HL-60 (cell line): ENCODE data around the gene PRPF6.
"Not testable (repeated sequence)": the region's sequence is repeated elsewhere in the genome, so short reads cannot be mapped to it uniquely, and the experiment has no call there.

Experiments
- DNase-seq, 2 experiments: peaks; one replicate each; pipeline ENCODE4 v3.0.0-alpha.2; 2010 to 2020; ENCODE audit warnings: low read depth in 1 of 2, low spot score in 1 of 2
- H3K27ac ChIP-seq: fragments of 250-450 bp; sonication (Bioruptor Pico); replicated peaks from 2 replicates; pipeline ENCODE4 v1.5.1; 2020; ENCODE audit warnings: mild to moderate bottlenecking, moderate library complexity
- H3K27me3 ChIP-seq: fragments of 250-450 bp; sonication (Bioruptor Pico); 2 replicates; pipeline ENCODE4 v1.5.1; 2021; ENCODE audit warnings: mild to moderate bottlenecking, moderate library complexity; ENCODE audit not compliant: insufficient read depth, poor library complexity, severe bottlenecking
- H3K4me3 ChIP-seq: replicated peaks from 2 replicates; pipeline ENCODE4 v1.5.1; 2011; ENCODE audit warnings: mild to moderate bottlenecking, control low read depth, low read length; ENCODE audit not compliant: insufficient read depth
- GABPA ChIP-seq: IDR thresholded peaks from 2 replicates; pipeline ENCODE4 v1.6.1; 2012; ENCODE audit warnings: low read depth
- POLR2AphosphoS5 ChIP-seq: IDR thresholded peaks from 2 replicates; pipeline ENCODE4 v1.6.1; 2012; ENCODE audit warnings: low read depth
- REST ChIP-seq: IDR thresholded peaks from 2 replicates; pipeline ENCODE4 v1.6.1; 2012; ENCODE audit warnings: low read depth; ENCODE audit not compliant: insufficient replicate concordance
- SPI1 ChIP-seq: IDR thresholded peaks from 2 replicates; pipeline ENCODE4 v1.6.1; 2012; ENCODE audit warnings: low read depth, mild to moderate bottlenecking, borderline replicate concordance
- TF ChIP-seq, protein P1 (sequence below): IDR thresholded peaks from one replicate; pipeline ENCODE4 v1.5.1; 2011; ENCODE audit warnings: low read length, control low read depth, inconsistent platforms; ENCODE audit not compliant: insufficient read depth

PRPF6 gene

DNA sequence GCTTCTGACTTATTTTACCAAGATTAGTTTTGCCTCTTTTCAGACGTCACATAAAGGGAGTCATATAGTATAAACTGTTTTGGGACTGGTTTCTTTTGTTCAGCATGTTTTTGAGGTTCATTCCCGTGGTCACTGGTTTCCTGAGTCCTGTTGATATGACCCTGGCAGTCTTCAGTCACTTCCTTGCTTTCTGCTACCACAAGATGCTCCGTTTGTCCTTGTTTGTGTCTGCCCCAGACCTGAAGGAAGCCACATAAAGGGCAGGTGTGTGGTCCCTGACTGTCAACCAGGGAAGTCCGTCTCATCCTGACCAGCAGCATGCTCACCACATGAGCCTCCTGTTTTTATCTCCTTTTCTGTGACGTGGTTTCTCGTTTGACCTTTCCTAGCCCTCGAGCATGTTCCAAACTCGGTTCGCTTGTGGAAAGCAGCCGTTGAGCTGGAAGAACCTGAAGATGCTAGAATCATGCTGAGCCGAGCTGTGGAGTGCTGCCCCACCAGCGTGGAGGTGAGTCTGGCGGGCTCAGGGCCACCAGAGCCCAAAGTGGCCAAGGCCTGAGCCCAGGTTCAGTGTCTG is 29.0 kb downstream of the PRPF6 start:
- no peak overlapping the region for H3K27ac ChIP-seq
- DNase-seq: no peak
- no peaks in the 10 kb centered on the region for H3K27me3 ChIP-seq
- TF ChIP-seq POLR2AphosphoS5 (no peak), REST (no peak), GABPA (no peak), SPI1 (no peak)
- TF ChIP-seq, protein P1, sequence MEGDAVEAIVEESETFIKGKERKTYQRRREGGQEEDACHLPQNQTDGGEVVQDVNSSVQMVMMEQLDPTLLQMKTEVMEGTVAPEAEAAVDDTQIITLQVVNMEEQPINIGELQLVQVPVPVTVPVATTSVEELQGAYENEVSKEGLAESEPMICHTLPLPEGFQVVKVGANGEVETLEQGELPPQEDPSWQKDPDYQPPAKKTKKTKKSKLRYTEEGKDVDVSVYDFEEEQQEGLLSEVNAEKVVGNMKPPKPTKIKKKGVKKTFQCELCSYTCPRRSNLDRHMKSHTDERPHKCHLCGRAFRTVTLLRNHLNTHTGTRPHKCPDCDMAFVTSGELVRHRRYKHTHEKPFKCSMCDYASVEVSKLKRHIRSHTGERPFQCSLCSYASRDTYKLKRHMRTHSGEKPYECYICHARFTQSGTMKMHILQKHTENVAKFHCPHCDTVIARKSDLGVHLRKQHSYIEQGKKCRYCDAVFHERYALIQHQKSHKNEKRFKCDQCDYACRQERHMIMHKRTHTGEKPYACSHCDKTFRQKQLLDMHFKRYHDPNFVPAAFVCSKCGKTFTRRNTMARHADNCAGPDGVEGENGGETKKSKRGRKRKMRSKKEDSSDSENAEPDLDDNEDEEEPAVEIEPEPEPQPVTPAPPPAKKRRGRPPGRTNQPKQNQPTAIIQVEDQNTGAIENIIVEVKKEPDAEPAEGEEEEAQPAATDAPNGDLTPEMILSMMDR: no peak
- no peak overlapping the region for H3K4me3 ChIP-seq

GRCh38 chr20:64010711-64011237 is 29.8 kb downstream of the PRPF6 start:
- DNase-seq: no peak
- Histone ChIP-seq H3K4me3 (no peak overlapping the region), H3K27ac (no peak overlapping the region), H3K27me3 (no peaks in the 10 kb centered on the region)
- no peak for TF ChIP-seq POLR2AphosphoS5
- TF ChIP-seq, protein P1: no peak
- TF ChIP-seq SPI1: no peak
- TF ChIP-seq GABPA: no peak
- no peak for TF ChIP-seq REST

- H3K27ac ChIP-seq: no peak overlapping the region
- TF ChIP-seq POLR2AphosphoS5 (no peak), REST (no peak), GABPA (no peak), SPI1 (no peak)
- TF ChIP-seq, protein P1: no peak
- no peak overlapping the region for H3K4me3 ChIP-seq
- no peaks in the 10 kb centered on the region for H3K27me3 ChIP-seq
- DNase-seq: no peak
Observed at GRCh38 chr20:64011366-64011779, 30.4 kb downstream of the PRPF6 start.

GRCh38 chr20:64012385-64013154 is 31.6 kb downstream of the PRPF6 start:
- H3K27me3 ChIP-seq, H3K4me3 ChIP-seq, H3K27ac ChIP-seq, DNase-seq: not testable (repeated sequence)
